HepG2 (cell line): ENCODE data around the gene MGAT2. TPM values are rescaled to one million over a fixed set of nuclear protein-coding genes. Genes with fewer than 3 reads are reported as not detected.
A peak's percentile ranks its signal among the peaks of the same experiment; 100 is the strongest.

ENCODE experiments used
- DMTF1 ChIP-seq: sonication (generic); formaldehyde crosslinking; IDR thresholded peaks from 2 replicates; pipeline ENCODE4 v1.4.0; 2020; ENCODE audit warnings: mild to moderate bottlenecking, missing genetic modification reagents
- FOXC1 ChIP-seq: sonication (generic); formaldehyde crosslinking; IDR thresholded peaks from 2 replicates; pipeline ENCODE4 v1.8.0; 2022; ENCODE audit warnings: mild to moderate bottlenecking, missing genetic modification reagents, borderline replicate concordance
- FOXP4 ChIP-seq: sonication (generic); formaldehyde crosslinking; IDR thresholded peaks from 2 replicates; pipeline ENCODE4 v1.4.0; 2020; ENCODE audit warnings: missing genetic modification reagents
- KLF6 ChIP-seq: IDR thresholded peaks from 2 replicates; pipeline ENCODE4 v1.8.0; 2016; ENCODE audit warnings: missing biosample characterization, missing genetic modification reagents
- MED8 ChIP-seq: sonication (generic); formaldehyde crosslinking; IDR thresholded peaks from 2 replicates; pipeline ENCODE4 v1.8.1; 2023; ENCODE audit warnings: mild to moderate bottlenecking, missing genetic modification reagents; ENCODE audit not compliant: insufficient replicate concordance
- PHF8 ChIP-seq: sonication (generic); formaldehyde crosslinking; IDR thresholded peaks from 2 replicates; pipeline ENCODE4 v1.5.0; 2020; ENCODE audit warnings: missing genetic modification reagents
- SNAI1 ChIP-seq: sonication (generic); formaldehyde crosslinking; IDR thresholded peaks from 2 replicates; pipeline ENCODE4 v1.5.0; 2020; ENCODE audit warnings: mild to moderate bottlenecking, missing genetic modification reagents, borderline replicate concordance
- UBTF ChIP-seq: sonication (generic); formaldehyde crosslinking; IDR thresholded peaks from 2 replicates; pipeline ENCODE4 v1.4.0; 2020; ENCODE audit warnings: mild to moderate bottlenecking, missing genetic modification reagents
- YEATS4 ChIP-seq: sonication (generic); formaldehyde crosslinking; IDR thresholded peaks from 2 replicates; pipeline ENCODE4 v1.4.0; 2020; ENCODE audit warnings: missing genetic modification reagents, borderline replicate concordance
- ZFP82 ChIP-seq: sonication (generic); formaldehyde crosslinking; IDR thresholded peaks from 2 replicates; pipeline ENCODE4 v1.5.1; 2020; ENCODE audit warnings: mild to moderate bottlenecking, missing genetic modification reagents, borderline replicate concordance
- ZNF501 ChIP-seq: sonication (generic); formaldehyde crosslinking; IDR thresholded peaks from 2 replicates; pipeline ENCODE4 v1.5.1; 2020; ENCODE audit warnings: mild to moderate bottlenecking, moderate library complexity, missing genetic modification reagents
- ZNF552 ChIP-seq: sonication (generic); formaldehyde crosslinking; IDR thresholded peaks from 2 replicates; pipeline ENCODE4 v1.9.0; 2022; ENCODE audit warnings: missing genetic modification reagents, mild to moderate bottlenecking, borderline replicate concordance
- ZNF609 ChIP-seq: sonication (generic); formaldehyde crosslinking; IDR thresholded peaks from 2 replicates; pipeline ENCODE4 v1.4.0; 2020; ENCODE audit warnings: mild to moderate bottlenecking, missing genetic modification reagents, borderline replicate concordance
- polyA plus RNA-seq, 8 experiments: library from polyadenylated mRNA; depleted of rRNA in 3 of 8; stranded (reverse) in 7 of 8; unstranded in 1 of 8; fragments of >200 nt; fragmentation: Illumina TruSeq in 4 of 8; extraction: Trizol in 4 of 8; gene quantifications; 2 replicates each; pipeline versions ENCODE4 v1.2.1 to v1.2.3, GENCODE V29; 2011 to 2016; ENCODE audit warnings: low read depth in 4 of 8, missing spikeins in 1 of 8, mixed read lengths in 1 of 8; ENCODE audit not compliant: insufficient read depth in 1 of 8
- total RNA-seq, 5 experiments: library from RNA; depleted of rRNA; stranded (reverse); fragments of >200 nt; fragmentation: Illumina TruSeq; extraction: Trizol; gene quantifications; 2 replicates each; pipeline ENCODE4 v1.2.3, GENCODE V29; 2016; ENCODE audit warnings: low read depth in 1 of 5

Gene MGAT2
- total and polyA plus RNA-seq, 2 of the 13 experiments (the other 11 are each of a cell fraction or from before 2014, with no cell fraction given), result 12.9 to 51.9 TPM

- TF ChIP-seq ZNF609 (CRISPR knock-in tag) (no peak), ZNF552 (CRISPR knock-in tag) (peak; percentile 55), KLF6 (CRISPR knock-in tag) (no peak), ZFP82 (CRISPR knock-in tag) (peak; percentile 10; the same call in 1 of the 2 replicates), FOXP4 (no peak), DMTF1 (CRISPR knock-in tag) (no peak), MED8 (no peak), FOXC1 (CRISPR knock-in tag) (peak; percentile 75; the same call in 1 of the 2 replicates), UBTF (CRISPR knock-in tag) (0 out of 2 replicates have a peak, but pooled peaks have one; percentile 18), YEATS4 (CRISPR knock-in tag) (peak; percentile 27; the same call in 1 of the 2 replicates), PHF8 (peak; percentile 49; the same call in 1 of the 2 replicates), ZNF501 (CRISPR knock-in tag) (0 out of 2 replicates have a peak, but pooled peaks have one; percentile 46), SNAI1 (no peak)
Observed at GRCh38 chr14:49634547-49635334, 14.1 kb downstream of the MGAT2 start, which contains the start of gene DNAAF2 (continued).
